PFSK-1 (cell line): ENCODE data around the gene GRB10.
A peak's percentile ranks its signal among the peaks of the same experiment; 100 is the strongest.

Experiments used
- FOXP2 ChIP-seq: optimal IDR thresholded peaks from 2 replicates; pipeline ENCODE3; 2011; ENCODE audit warnings: borderline replicate concordance, control low read depth, inconsistent platforms; ENCODE audit not compliant: insufficient read depth; ENCODE audit errors: extremely low read length, extremely low read depth
- POLR2AphosphoS5 ChIP-seq: IDR thresholded peaks from 2 replicates; pipeline ENCODE4 v1.6.1; 2012; ENCODE audit warnings: low read depth, mild to moderate bottlenecking, control low read depth, low read length, moderate library complexity
- SIN3A ChIP-seq: IDR thresholded peaks from 2 replicates; pipeline ENCODE4 v1.6.1; 2012; ENCODE audit warnings: mild to moderate bottlenecking, low read length, moderate library complexity, borderline replicate concordance; ENCODE audit not compliant: insufficient read depth
- TAF1 ChIP-seq: IDR thresholded peaks from 2 replicates; pipeline ENCODE4 v1.6.1; 2012; ENCODE audit warnings: low read length, control low read depth, borderline replicate concordance; ENCODE audit not compliant: insufficient read depth
- TF ChIP-seq, protein P1 (sequence below), 2 experiments: IDR thresholded peaks; 2 replicates each; pipeline versions ENCODE4 v1.6.1 to v1.8.0; 2011 to 2012; ENCODE audit warnings: low read depth in 2 of 2, low read length in 2 of 2, control low read depth in 1 of 2, inconsistent platforms in 1 of 2, mild to moderate bottlenecking in 1 of 2, moderate library complexity in 1 of 2; ENCODE audit not compliant: insufficient read depth in 1 of 2

GRB10 gene

DNA sequence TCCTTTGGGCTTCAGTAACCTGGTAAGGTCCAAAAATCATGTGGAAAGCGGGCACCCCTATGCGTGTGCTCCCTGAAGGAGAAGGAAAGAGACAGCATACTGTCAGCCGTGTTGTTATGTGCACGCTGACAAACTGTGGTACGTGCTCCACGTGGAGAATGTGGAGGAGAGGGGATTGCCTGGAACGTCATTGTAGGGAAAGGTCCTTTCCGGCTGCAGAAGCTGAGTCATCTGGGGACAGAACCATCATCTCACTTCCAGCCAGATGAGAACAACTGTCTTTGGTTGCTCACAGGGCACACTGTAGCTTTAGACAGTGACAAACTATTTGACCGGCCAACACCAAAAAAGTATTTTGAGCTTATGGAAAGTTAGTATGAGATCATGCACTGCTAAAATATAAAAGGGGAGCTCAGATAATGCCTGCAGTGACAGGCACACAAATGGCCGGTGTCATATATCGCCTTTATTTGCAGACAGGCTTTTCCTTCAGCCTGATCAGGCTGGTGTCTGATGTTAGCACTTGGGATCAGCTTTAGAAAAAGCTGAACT is 38.8 kb upstream of the GRB10 start:
- TF ChIP-seq SIN3A (peak; percentile 91; the same call in 1 of the 2 replicates), TAF1 (no peak)

DNA sequence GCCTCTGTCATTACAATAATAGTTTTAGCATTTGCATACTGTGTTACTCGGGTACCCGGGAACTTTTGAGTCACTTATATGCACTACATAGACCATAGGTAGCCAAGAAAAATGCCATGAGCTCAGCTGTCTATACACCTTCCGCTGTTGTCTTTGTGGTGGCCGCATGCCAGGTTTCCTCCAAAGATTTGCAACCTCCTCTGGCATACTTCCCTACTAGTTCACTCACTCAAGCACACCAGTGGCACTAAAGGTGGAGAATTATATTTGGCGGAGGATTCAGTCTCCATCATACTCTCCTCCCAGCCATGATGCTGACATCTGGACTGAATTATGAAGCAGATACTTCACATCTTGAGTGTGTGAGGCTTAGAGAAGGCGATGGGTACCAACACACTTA is 35.6 kb upstream of the GRB10 start:
- TF ChIP-seq, protein P1, sequence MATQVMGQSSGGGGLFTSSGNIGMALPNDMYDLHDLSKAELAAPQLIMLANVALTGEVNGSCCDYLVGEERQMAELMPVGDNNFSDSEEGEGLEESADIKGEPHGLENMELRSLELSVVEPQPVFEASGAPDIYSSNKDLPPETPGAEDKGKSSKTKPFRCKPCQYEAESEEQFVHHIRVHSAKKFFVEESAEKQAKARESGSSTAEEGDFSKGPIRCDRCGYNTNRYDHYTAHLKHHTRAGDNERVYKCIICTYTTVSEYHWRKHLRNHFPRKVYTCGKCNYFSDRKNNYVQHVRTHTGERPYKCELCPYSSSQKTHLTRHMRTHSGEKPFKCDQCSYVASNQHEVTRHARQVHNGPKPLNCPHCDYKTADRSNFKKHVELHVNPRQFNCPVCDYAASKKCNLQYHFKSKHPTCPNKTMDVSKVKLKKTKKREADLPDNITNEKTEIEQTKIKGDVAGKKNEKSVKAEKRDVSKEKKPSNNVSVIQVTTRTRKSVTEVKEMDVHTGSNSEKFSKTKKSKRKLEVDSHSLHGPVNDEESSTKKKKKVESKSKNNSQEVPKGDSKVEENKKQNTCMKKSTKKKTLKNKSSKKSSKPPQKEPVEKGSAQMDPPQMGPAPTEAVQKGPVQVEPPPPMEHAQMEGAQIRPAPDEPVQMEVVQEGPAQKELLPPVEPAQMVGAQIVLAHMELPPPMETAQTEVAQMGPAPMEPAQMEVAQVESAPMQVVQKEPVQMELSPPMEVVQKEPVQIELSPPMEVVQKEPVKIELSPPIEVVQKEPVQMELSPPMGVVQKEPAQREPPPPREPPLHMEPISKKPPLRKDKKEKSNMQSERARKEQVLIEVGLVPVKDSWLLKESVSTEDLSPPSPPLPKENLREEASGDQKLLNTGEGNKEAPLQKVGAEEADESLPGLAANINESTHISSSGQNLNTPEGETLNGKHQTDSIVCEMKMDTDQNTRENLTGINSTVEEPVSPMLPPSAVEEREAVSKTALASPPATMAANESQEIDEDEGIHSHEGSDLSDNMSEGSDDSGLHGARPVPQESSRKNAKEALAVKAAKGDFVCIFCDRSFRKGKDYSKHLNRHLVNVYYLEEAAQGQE (IDR thresholded peaks at IDR 0.05; ENCODE audit: insufficient read depth in 1 of 2, low read depth in 2 of 2, low read length in 2 of 2): no peak
- TF ChIP-seq TAF1 (no peak), POLR2AphosphoS5 (no peak), SIN3A (no peak), FOXP2 (no peak)

DNA sequence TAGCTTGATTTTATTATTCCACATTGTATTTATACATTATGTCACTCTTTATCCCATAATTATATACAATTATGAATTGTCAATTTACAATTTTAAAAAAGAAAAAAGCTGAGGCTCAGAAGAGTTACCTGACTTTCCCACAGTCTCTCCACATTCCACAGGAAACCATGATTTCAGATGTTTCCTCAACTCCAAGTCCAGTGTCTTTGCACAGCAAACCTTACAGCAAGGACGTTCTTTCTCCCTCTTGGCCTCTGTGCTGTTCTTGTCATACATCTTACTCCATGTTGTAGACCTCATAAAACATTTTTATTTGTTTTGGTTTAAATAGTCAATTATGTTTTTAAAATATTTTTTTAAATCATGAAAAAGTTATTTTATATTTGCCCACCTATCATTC is 34.9 kb upstream of the GRB10 start:
- TF ChIP-seq FOXP2 (no peak), TAF1 (no peak), POLR2AphosphoS5 (no peak), SIN3A (no peak)
- TF ChIP-seq, protein P1 (IDR thresholded peaks at IDR 0.05; ENCODE audit: insufficient read depth in 1 of 2, low read depth in 2 of 2, low read length in 2 of 2): no peak

DNA sequence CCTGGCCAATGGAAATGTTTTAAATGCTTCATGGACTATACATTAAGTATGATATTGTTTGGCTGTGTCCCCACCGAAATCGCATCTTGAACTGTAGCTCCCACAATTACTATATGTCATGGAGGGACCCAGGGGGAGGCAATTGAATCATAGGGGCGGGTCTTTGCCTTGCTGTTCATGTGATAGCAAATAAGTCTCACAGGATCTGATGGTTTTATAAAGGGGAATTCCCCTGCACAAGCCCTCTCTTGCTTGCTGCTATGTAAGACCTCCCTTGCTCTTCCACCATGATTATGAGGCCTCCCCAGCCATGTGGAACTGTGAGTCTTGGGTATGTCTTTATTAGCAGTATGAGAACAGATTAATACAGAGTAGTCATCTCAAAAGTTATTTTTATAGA is 32.4 kb upstream of the GRB10 start:
- TF ChIP-seq SIN3A (no peak), FOXP2 (no peak), TAF1 (no peak)
- TF ChIP-seq, protein P1 (IDR thresholded peaks at IDR 0.05; ENCODE audit: insufficient read depth in 1 of 2, low read depth in 2 of 2, low read length in 2 of 2): no peak

DNA sequence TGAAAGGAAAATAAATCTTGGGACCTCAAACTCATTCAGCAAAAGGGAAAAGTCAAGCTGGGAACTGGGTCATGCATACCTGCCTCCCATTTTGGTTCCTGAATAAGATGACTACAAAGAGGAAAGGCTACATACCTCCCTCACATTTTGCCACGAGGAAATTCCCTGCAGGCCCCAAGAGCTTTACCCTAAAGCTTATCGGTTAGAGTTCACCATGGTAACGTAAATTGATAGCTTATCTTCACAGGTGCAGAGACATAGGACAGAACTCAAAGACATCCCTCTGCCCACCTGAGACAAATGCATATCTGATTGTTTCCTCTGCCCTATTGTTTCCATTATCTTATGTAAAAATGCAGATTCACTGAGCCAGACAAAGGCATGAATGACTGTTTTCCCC is 31.5 kb upstream of the GRB10 start:
- no peak for TF ChIP-seq POLR2AphosphoS5
- TF ChIP-seq, protein P1 (IDR thresholded peaks at IDR 0.05; ENCODE audit: insufficient read depth in 1 of 2, low read depth in 2 of 2, low read length in 2 of 2): no peak
- no peak for TF ChIP-seq SIN3A
